CD14-positive monocyte (primary cell): ENCODE data around the gene MBP. TPM values are rescaled to one million over a fixed set of nuclear protein-coding genes. Genes with fewer than 3 reads are reported as not detected.
A peak's percentile ranks its signal among the peaks of the same experiment; 100 is the strongest.

Experiments
- DNase-seq, 3 donors: peaks; one replicate each; pipeline ENCODE4 v3.0.0-alpha.2; 2011 to 2022
- H2AFZ ChIP-seq: 2 replicates; pipeline ENCODE4 v1.6.0; 2012; ENCODE audit warnings: mild to moderate bottlenecking, low read depth, low read length, inconsistent platforms; ENCODE audit not compliant: insufficient read depth, poor library complexity, severe bottlenecking
- H3K27ac ChIP-seq, 2 donors: 1 replicate in 1 of 2; 2 replicates in 1 of 2; pipeline ENCODE4 v1.5.1; 2012 to 2013; ENCODE audit warnings: low read length in 2 of 2, control low read depth in 1 of 2, inconsistent platforms in 1 of 2, low read depth in 1 of 2, mild to moderate bottlenecking in 1 of 2
- H3K27me3 ChIP-seq, 2 donors: one replicate each; pipeline versions ENCODE4 v1.6.0 to v1.6.1; 2011 to 2013; ENCODE audit warnings: low read length in 2 of 2; ENCODE audit not compliant: control insufficient read depth in 2 of 2, insufficient read depth in 2 of 2
- H3K36me3 ChIP-seq, 2 donors: replicated peaks in 1 of 2; 1 replicate in 1 of 2; 2 replicates in 1 of 2; pipeline versions ENCODE4 v1.5.1 to v1.6.1; 2012 to 2013; ENCODE audit warnings: low read length in 2 of 2, control low read depth in 1 of 2, inconsistent platforms in 1 of 2, mild to moderate bottlenecking in 1 of 2; ENCODE audit not compliant: insufficient read depth in 2 of 2, control insufficient read depth in 1 of 2
- H3K4me1 ChIP-seq, 2 donors: 1 replicate in 1 of 2; 2 replicates in 1 of 2; pipeline versions ENCODE4 v1.5.1 to v1.6.1; 2012 to 2013; ENCODE audit warnings: low read length in 2 of 2, control low read depth in 1 of 2, inconsistent platforms in 1 of 2, mild to moderate bottlenecking in 1 of 2, moderate library complexity in 1 of 2; ENCODE audit not compliant: insufficient read depth in 2 of 2, control insufficient read depth in 1 of 2
- H3K4me2 ChIP-seq: replicated peaks from 2 replicates; pipeline ENCODE3; 2012; ENCODE audit warnings: low read length, moderate library complexity, mild to moderate bottlenecking; ENCODE audit not compliant: poor library complexity, severe bottlenecking; ENCODE audit errors: extremely low read depth
- H3K4me3 ChIP-seq, 3 experiments: fragments of 200-600 bp in 1 of 3; sonication (generic) in 1 of 3; replicated peaks in 1 of 3; 1 replicate in 2 of 3; 2 replicates in 1 of 3; pipeline ENCODE4 v1.5.1; 2011 to 2013; ENCODE audit warnings: low read length in 3 of 3, mild to moderate bottlenecking in 3 of 3, control low read depth in 2 of 3, low read depth in 2 of 3, inconsistent platforms in 1 of 3, moderate library complexity in 1 of 3
- H3K79me2 ChIP-seq: 2 replicates; pipeline ENCODE4 v1.6.0; 2012; ENCODE audit warnings: mild to moderate bottlenecking, control low read depth, inconsistent platforms, low read length, moderate library complexity; ENCODE audit not compliant: insufficient read depth
- H3K9ac ChIP-seq: 2 replicates; pipeline ENCODE4 v1.6.0; 2017; ENCODE audit warnings: low read length, mild to moderate bottlenecking; ENCODE audit not compliant: insufficient read depth, poor library complexity, severe bottlenecking
- H3K9me3 ChIP-seq, 2 donors: replicated peaks in 1 of 2; 1 replicate in 1 of 2; 2 replicates in 1 of 2; pipeline versions ENCODE4 v1.5.1 to v1.6.1; 2012 to 2013; ENCODE audit warnings: low read length in 2 of 2, control low read depth in 1 of 2; ENCODE audit not compliant: control insufficient read depth in 1 of 2, insufficient read depth in 1 of 2
- H4K20me1 ChIP-seq: 2 replicates; pipeline ENCODE4 v1.6.0; 2012; ENCODE audit warnings: mild to moderate bottlenecking, low read length, control low read depth, moderate library complexity; ENCODE audit not compliant: insufficient read depth
- H3K27ac Mint-ChIP-seq, 7 donors: one replicate each; pipeline ENCODE4 v1.8.0; 2020; ENCODE audit warnings: mild to moderate bottlenecking in 7 of 7, mixed read lengths in 7 of 7, moderate library complexity in 6 of 7, inconsistent platforms in 2 of 7
- H3K27me3 Mint-ChIP-seq, 3 donors: one replicate each; pipeline ENCODE4 v1.8.0; 2021 to 2022; ENCODE audit warnings: low read depth in 3 of 3, mild to moderate bottlenecking in 3 of 3, mixed read lengths in 3 of 3, moderate library complexity in 3 of 3, inconsistent platforms in 1 of 3
- H3K36me3 Mint-ChIP-seq, 2 donors: one replicate each; pipeline ENCODE4 v1.8.0; 2020; ENCODE audit warnings: mixed read lengths in 2 of 2, inconsistent platforms in 1 of 2, mild to moderate bottlenecking in 1 of 2
- H3K4me1 Mint-ChIP-seq: one replicate; pipeline ENCODE4 v1.8.0; 2020; ENCODE audit warnings: mild to moderate bottlenecking, mixed read lengths
- H3K4me3 Mint-ChIP-seq, 2 donors: one replicate each; pipeline ENCODE4 v1.8.0; 2020; ENCODE audit warnings: mild to moderate bottlenecking in 2 of 2, mixed read lengths in 2 of 2, moderate library complexity in 1 of 2
- H3K9me3 Mint-ChIP-seq, 7 donors: one replicate each; pipeline ENCODE4 v1.8.0; 2020 to 2022; ENCODE audit warnings: mixed read lengths in 7 of 7, mild to moderate bottlenecking in 6 of 7, moderate library complexity in 6 of 7, inconsistent platforms in 2 of 7
- WGBS: methylation state at CpG from one replicate; pipeline ENCODE4 v1.1.5; 2013; ENCODE audit warnings: missing lambda C conversion rate; ENCODE audit not compliant: insufficient coverage; 5-methylcytosine and 5-hydroxymethylcytosine counted together
- intact Hi-C, 2 donors: fragments of 100-400 bp; cut with micrococcal nuclease; formaldehyde crosslinking; loops; one replicate each; pipeline versions ENCODE4 v1.15.0 to v1.15.1; 2023
- polyA minus RNA-seq: library from RNA; depleted of rRNA, polyadenylated mRNA; stranded (reverse); fragments of >200 nt; gene quantifications from 2 replicates; pipeline ENCODE4 v1.2.3, GENCODE V29; 2012
- polyA plus RNA-seq, 3 donors: library from polyadenylated mRNA; depleted of rRNA in 1 of 3; unstranded in 2 of 3; stranded (reverse) in 1 of 3; fragments of 300-500 nt in 2 of 3; fragments of >200 nt in 1 of 3; fragmentation: Illumina TruSeq in 2 of 3; gene quantifications; 1 replicate in 2 of 3; 2 replicates in 1 of 3; pipeline ENCODE4 v1.2.3, GENCODE V29; 2012 to 2021
- total RNA-seq, 12 experiments: library from RNA in 1 of 12; stranded (reverse) in 1 of 12; fragments of 120-200 nt in 1 of 12; gene quantifications; one replicate each; pipeline ENCODE4 v1.2.4 and lab custom pipeline; 2013 to 2026; ENCODE audit warnings: mixed read lengths in 6 of 12, inconsistent platforms in 1 of 12
- TF ChIP-seq, protein P1 (sequence below): fragments of 200-600 bp; IDR thresholded peaks from one replicate; pipeline ENCODE4 v1.8.0; 2022; ENCODE audit warnings: antibody characterized with exemption, mild to moderate bottlenecking

MBP gene
- 69.0 TPM for total RNA-seq (2013)
- polyA plus RNA-seq (10 to 100 TPM; 47.7 to 81.0 (median 50.4) TPM), polyA minus RNA-seq (43.8 and 58.2 TPM in 2 replicates), total RNA-seq (lab: John Stamatoyannopoulos, UW) (59.6 to 489 (median 279) reads per million in 11 experiments)

DNA sequence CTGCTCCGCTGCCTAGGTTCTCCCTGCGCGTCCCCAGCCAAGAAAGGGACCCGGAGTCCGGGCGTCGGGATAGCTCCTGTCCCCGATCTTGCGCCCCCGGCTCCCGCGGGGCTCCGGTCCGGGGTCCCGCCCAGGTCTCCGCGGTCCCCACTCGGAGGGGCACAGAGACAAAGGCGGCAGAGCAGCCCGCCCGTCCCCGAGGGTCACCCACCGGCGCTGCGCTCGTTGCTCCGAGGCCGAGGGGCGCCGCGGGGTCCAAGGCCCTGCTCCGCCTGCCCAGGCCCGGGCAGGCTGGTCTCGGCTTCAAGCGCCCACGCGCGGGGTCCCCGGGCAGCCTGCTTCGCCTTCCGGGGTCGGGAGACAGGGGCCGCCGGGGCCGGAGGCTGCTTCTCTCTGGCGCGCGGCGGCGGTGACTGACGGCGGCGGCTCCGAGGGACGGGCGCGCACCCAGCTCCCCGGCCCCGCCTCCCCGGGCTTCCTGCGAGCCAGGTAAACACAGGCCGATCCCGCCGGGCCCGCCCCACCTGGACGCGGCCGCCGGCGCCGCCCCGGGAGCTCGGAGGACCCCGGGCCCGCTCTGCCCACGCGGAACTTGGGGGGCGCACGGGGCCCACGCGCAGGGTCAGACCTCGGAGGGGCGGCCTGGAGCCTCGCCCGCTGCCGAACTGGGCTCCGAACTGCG is at the start of gene MBP:
Gene MBP, minus strand, starts transcription at position 415 of the 682 bp plus-strand sequence. CDS start 27,522 bp downstream, outside the sequence.
- Mint-ChIP-seq H3K4me1 (peaks cover 51% of the 10 kb centered on the region), H3K27me3 (peaks cover 0 to 4% (median 4%) of the 10 kb centered on the region in 3 donors), H3K27ac (peak within 1 kb of the TSS; percentile 99 to 100 (median 100)), H3K4me3 (peak within 1 kb of the TSS; percentile 98 to 99), H3K9me3 (peaks cover 0 to 10% (median 4%) of the 10 kb centered on the region in 7 donors), H3K36me3 (peaks cover 24 to 28% of the 10 kb centered on the region in 2 donors)
- H3K36me3 ChIP-seq: peaks cover 3 to 7% of the 10 kb centered on the region in 2 donors
- peaks cover 50 to 56% of the 10 kb centered on the region in 2 donors for H3K4me1 ChIP-seq
- H4K20me1 ChIP-seq: peaks cover 7% of the 10 kb centered on the region
- H3K4me3 ChIP-seq: peak within 1 kb of the TSS; percentile 56 to 83 (median 56)
- WGBS: under 1% methylated on average over 88 of the region's 88 CpGs
- H3K4me2 ChIP-seq: peak within 1 kb of the TSS; percentile 67
- peak in 2 of 3 donors; percentile 37 to 41 for DNase-seq
- H3K9ac ChIP-seq: peak within 1 kb of the TSS; percentile 100
- peak within 1 kb of the TSS; percentile 99 for H3K27ac ChIP-seq
- H3K27me3 ChIP-seq: no peaks in the 10 kb centered on the region
- H3K79me2 ChIP-seq: peaks cover 44% of the 10 kb centered on the region
- peak within 1 kb of the TSS; percentile 30 for H2AFZ ChIP-seq
- TF ChIP-seq, protein P1, sequence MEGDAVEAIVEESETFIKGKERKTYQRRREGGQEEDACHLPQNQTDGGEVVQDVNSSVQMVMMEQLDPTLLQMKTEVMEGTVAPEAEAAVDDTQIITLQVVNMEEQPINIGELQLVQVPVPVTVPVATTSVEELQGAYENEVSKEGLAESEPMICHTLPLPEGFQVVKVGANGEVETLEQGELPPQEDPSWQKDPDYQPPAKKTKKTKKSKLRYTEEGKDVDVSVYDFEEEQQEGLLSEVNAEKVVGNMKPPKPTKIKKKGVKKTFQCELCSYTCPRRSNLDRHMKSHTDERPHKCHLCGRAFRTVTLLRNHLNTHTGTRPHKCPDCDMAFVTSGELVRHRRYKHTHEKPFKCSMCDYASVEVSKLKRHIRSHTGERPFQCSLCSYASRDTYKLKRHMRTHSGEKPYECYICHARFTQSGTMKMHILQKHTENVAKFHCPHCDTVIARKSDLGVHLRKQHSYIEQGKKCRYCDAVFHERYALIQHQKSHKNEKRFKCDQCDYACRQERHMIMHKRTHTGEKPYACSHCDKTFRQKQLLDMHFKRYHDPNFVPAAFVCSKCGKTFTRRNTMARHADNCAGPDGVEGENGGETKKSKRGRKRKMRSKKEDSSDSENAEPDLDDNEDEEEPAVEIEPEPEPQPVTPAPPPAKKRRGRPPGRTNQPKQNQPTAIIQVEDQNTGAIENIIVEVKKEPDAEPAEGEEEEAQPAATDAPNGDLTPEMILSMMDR: no peak
- peaks cover 0 to 5% of the 10 kb centered on the region in 2 donors for H3K9me3 ChIP-seq
- intact Hi-C loops: loop anchor here in 1 of 2 donors (5.0 kb wide), 2 partner anchors 50 to 75 kb away; no protein-coding TSS in a partner anchor

DNA sequence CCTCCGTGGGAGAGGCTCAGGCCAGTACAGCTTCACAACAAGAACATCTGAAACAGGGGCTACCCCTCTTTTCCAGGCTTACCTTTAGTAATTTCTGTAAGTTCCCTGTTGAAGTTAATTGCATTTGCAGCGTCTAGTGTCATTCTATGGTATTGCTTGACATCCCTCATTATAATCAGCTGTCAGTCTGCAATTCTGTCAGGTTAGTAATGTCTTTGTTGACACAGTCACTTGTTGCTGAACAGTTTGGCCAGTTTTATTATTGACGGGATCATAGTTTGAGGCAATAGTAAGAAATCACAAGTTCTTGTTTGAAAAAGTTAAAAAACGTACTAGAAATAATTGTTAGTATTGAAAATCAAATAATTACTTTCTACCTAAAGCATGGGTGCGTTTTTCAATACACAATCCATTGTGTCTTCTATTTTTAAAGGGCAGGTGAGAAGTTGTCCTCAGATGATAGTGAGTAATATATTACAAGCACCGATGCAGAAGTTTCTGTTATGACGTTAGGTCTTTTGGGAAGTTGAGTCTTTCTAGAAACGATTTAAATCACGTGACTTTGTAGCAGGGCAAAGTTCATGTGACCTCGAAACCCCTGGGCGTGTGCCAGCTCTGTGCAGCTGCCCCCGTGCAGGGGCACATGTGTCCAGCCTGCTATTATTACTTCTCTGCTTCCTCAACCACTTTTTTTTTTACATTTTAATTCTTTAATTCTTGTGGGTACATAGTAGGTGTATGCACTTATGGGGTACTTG is 49.5 kb upstream of the MBP start:
- peaks cover 0 to 2% of the 10 kb centered on the region in 2 donors for H3K36me3 Mint-ChIP-seq
- no peak overlapping the region for H3K4me3 Mint-ChIP-seq
- H3K4me1 Mint-ChIP-seq: peaks cover 17% of the 10 kb centered on the region
- Histone ChIP-seq H3K9me3 (peaks cover 13 to 15% of the 10 kb centered on the region in 2 donors), H3K27me3 (no peaks in the 10 kb centered on the region), H2AFZ (no peak overlapping the region), H3K27ac (no peak overlapping the region), H3K4me1 (peaks cover 9 to 14% of the 10 kb centered on the region in 2 donors), H4K20me1 (no peaks in the 10 kb centered on the region), H3K4me3 (no peak overlapping the region), H3K4me2 (no peak overlapping the region), H3K9ac (no peak overlapping the region), H3K36me3 (no peaks in the 10 kb centered on the region), H3K79me2 (no peaks in the 10 kb centered on the region)
- H3K9me3 Mint-ChIP-seq: peaks cover 10 to 22% (median 15%) of the 10 kb centered on the region in 7 donors
- intact Hi-C loops: loop anchor here in 1 of 2 donors (5.0 kb wide), 2 partner anchors 35 to 50 kb away; partner anchors contain the start of gene MBP
- H3K27me3 Mint-ChIP-seq: peaks cover 0 to 10% (median 0%) of the 10 kb centered on the region in 3 donors
- 60% methylated on average over 2 of the region's 12 CpGs for WGBS
- TF ChIP-seq, protein P1: no peak
- peak overlapping the region in 1 of 7 donors; percentile 35 for H3K27ac Mint-ChIP-seq
- DNase-seq: peak; percentile 36 to 72 (median 41)
